Activated CD8-positive, alpha-beta T cell treated with anti-CD3 and anti-CD28 coated beads for 36 hours (primary cell): ENCODE data around the gene PBX2. TPM values are rescaled to one million over a fixed set of nuclear protein-coding genes. Genes with fewer than 3 reads are reported as not detected.

Experiments used
- ATAC-seq: fragments of 200-7000 bp; cut with Tn5 transposase; one replicate; pipeline ENCODE4 v1.10.0; 2021; ENCODE audit warnings: mild to moderate bottlenecking, moderate library complexity
- CTCF ChIA-PET: fragments of 350-600 bp; sonication (Branson Sonifier 250); formaldehyde crosslinking; loops from one replicate; lab custom pipeline; 2021; ENCODE audit warnings: antibody characterized with exemption; lab: Charles Lee
- POLR2A ChIA-PET: fragments of 350-600 bp; sonication (Branson Sonifier 250); formaldehyde crosslinking; loops from one replicate; lab custom pipeline; 2021; ENCODE audit warnings: antibody characterized with exemption; lab: Charles Lee
- DNase-seq: peaks from one replicate; pipeline ENCODE4 v3.0.0-alpha.2; 2020
- H3K27ac Mint-ChIP-seq: one replicate; pipeline ENCODE4 v1.8.0; 2021; ENCODE audit warnings: mild to moderate bottlenecking, mixed read lengths
- H3K27me3 Mint-ChIP-seq: one replicate; pipeline ENCODE4 v1.8.0; 2021; ENCODE audit warnings: mixed read lengths
- H3K36me3 Mint-ChIP-seq: one replicate; pipeline ENCODE4 v1.8.0; 2021; ENCODE audit warnings: low read depth, mixed read lengths
- H3K4me1 Mint-ChIP-seq: one replicate; pipeline ENCODE4 v1.8.0; 2021; ENCODE audit warnings: low read depth, mixed read lengths
- H3K4me3 Mint-ChIP-seq: one replicate; pipeline ENCODE4 v1.8.0; 2021; ENCODE audit warnings: mild to moderate bottlenecking, moderate library complexity, mixed read lengths
- H3K9me3 Mint-ChIP-seq: one replicate; pipeline ENCODE4 v1.8.0; 2021; ENCODE audit warnings: mixed read lengths
- intact Hi-C: fragments of 100-400 bp; cut with micrococcal nuclease; formaldehyde crosslinking; loops from one replicate; pipeline ENCODE4 v1.10.0; 2022
- total RNA-seq, 2 experiments: library from RNA; stranded (reverse); gene quantifications; one replicate each; pipeline ENCODE4 v1.2.3, GENCODE V29; 2021
- TF ChIP-seq, protein P1 (sequence below): fragments of 200-600 bp; IDR thresholded peaks from one replicate; pipeline ENCODE4 v1.8.0; 2022; ENCODE audit warnings: antibody characterized with exemption, mild to moderate bottlenecking

Gene PBX2
- total RNA-seq, 2 experiments from 2014 or later, result 59.6 to 64.2 TPM

DNA sequence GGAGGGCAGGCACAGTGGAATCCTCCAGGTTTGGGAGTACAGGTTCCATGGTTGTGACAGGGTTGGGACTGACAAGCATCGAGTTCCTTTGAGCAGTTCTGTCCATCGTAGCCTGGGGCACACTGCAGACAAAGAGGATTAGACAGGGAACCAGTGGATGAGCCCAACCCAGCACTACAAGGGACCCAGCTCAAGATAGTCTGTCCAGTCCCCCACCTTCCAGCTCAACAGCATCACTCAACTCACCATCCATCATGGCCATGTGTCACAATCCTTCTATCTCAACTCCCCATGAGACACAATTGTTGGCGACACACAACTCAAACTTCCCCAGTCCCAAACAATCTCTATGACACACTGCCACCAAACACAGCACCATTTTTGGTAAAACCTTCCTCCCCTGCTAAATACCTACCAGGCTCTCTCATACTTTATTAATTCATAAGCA lies 14.3 kb upstream of the PBX2 start:
- H3K36me3 Mint-ChIP-seq, result no peaks in the 10 kb centered on the region
- H3K27ac Mint-ChIP-seq, result no peak overlapping the region
- TF ChIP-seq, protein P1, sequence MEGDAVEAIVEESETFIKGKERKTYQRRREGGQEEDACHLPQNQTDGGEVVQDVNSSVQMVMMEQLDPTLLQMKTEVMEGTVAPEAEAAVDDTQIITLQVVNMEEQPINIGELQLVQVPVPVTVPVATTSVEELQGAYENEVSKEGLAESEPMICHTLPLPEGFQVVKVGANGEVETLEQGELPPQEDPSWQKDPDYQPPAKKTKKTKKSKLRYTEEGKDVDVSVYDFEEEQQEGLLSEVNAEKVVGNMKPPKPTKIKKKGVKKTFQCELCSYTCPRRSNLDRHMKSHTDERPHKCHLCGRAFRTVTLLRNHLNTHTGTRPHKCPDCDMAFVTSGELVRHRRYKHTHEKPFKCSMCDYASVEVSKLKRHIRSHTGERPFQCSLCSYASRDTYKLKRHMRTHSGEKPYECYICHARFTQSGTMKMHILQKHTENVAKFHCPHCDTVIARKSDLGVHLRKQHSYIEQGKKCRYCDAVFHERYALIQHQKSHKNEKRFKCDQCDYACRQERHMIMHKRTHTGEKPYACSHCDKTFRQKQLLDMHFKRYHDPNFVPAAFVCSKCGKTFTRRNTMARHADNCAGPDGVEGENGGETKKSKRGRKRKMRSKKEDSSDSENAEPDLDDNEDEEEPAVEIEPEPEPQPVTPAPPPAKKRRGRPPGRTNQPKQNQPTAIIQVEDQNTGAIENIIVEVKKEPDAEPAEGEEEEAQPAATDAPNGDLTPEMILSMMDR, result no peak
- ChIA-PET CTCF (interaction anchor here (1.6 kb wide), 1 partner anchor 86 kb away, joined by 5 read pairs; no protein-coding TSS in a partner anchor), POLR2A (no interaction called here)
- no peak for DNase-seq
- no peaks in the 10 kb centered on the region for H3K27me3 Mint-ChIP-seq
- ATAC-seq, result no peak
- intact Hi-C loops, result no loop called here
- no peak overlapping the region for H3K4me3 Mint-ChIP-seq
- H3K4me1 Mint-ChIP-seq, result no peaks in the 10 kb centered on the region
- H3K9me3 Mint-ChIP-seq, result no peaks in the 10 kb centered on the region

DNA sequence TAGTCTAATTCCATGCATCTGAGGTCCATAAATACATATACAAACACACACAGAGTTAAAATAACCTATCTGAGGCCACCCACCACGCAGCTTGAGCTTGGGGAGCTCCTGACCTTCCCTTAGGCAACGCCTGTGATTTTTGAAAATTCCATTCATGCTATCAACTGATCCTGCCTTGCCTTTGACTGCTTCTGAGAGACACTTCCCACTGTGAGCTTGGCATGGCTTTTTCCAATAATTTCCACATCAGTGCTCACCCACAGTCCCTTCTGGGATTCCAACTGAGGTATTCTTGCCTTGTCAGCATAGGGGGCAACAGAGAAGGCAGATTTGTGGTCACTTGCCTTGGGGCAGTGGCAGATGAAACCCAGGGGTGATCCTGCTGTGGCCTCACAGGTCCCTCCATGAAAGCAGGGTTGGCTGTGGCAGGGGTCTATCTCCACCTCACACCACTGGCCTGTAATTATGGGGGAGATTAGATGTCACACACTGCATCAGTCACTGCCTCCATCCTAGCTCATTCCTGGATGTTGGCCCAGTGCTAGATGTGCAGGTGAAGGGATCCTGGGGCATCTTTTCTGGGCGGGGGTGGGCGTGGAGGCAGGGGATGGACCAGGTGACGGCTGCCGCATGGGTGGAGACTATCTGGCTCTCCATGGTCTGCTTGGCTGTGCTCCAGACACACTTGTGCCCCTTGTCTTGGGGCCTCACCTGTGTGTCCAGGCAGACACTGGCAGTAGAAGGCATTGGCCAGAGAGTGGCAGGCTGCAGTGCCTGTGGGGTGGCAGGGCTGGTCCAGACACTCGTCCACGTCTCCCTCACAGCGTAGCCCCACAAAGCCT lies 13.6 kb upstream of the PBX2 start:
- Mint-ChIP-seq H3K9me3 (no peaks in the 10 kb centered on the region), H3K4me3 (no peak overlapping the region), H3K27ac (no peak overlapping the region), H3K4me1 (no peaks in the 10 kb centered on the region), H3K36me3 (no peaks in the 10 kb centered on the region), H3K27me3 (no peaks in the 10 kb centered on the region)
- ATAC-seq (no peak), DNase-seq (no peak)
- intact Hi-C loops, result no loop called here
- POLR2A ChIA-PET, result no interaction called here
- TF ChIP-seq, protein P1, result no peak
- CTCF ChIA-PET, result interaction anchor here (1.6 kb wide), 1 partner anchor 85 kb away, joined by 5 read pairs; no protein-coding TSS in a partner anchor

DNA sequence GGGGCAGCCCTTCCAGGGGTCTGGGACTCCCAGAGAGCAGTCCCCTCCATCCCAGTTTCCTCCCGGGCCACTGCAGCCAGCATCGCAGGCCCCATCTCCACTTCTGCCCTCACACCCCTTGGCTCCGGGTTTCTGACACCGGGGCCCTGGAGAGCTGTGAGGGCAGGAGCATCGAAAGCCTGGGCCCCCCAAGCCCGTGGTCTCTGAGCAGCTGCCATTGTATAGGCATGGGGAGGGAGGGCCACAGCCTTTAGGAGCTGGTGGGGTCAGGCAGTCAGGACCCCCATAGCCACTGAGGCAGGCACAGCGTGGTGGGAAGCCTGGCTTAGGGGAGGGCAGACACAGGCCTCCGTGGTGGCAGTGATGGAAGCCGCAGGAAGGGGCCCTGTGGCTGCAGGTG lies 12.2 kb upstream of the PBX2 start:
- Mint-ChIP-seq H3K4me1 (no peaks in the 10 kb centered on the region), H3K36me3 (no peaks in the 10 kb centered on the region), H3K4me3 (no peak overlapping the region), H3K27ac (no peak overlapping the region), H3K9me3 (no peaks in the 10 kb centered on the region), H3K27me3 (no peaks in the 10 kb centered on the region)
- no peak for ATAC-seq
- TF ChIP-seq, protein P1, result no peak
- intact Hi-C loops, result no loop called here
- POLR2A ChIA-PET, result no interaction called here
- CTCF ChIA-PET, result no interaction called here
- no peak for DNase-seq

DNA sequence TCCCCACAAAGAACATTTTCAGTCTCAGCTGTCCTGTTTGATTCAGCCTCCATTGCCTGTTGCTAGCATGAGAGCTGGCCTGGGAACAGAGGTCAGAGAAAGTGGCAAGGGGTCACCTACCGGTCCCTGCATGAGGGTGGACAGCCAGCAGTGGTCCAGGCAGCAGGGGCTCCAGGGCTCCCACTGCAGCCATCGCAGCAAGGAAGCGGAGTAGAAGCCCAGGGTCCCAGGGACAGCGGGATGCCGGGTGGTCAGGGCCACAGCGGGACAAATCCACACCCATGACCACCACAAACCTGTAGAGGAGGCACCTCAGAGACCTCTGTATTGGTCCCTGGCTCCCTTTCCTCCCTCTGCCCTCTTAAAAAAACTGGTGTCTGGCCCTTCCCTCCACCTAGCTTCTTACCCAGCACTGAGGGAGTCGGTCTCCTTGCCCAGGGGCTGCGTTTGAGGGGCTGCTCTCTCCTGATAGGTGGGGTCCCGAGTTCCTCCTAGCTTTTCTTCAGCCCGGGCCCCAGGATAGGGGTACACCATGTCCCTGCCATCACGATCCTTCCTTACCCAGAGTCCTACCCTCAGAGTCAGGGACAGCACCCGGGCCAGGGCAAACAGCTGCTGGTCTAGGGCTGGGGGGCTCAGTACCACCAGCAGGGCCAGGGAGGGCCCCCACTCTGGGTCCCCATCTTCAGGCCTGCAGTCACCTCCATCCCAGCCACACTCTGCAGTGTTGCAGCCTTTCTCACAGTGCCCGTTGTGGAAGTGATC lies 10.9 kb upstream of the PBX2 start:
- Mint-ChIP-seq H3K4me1 (peaks cover 5% of the 10 kb centered on the region), H3K27me3 (no peaks in the 10 kb centered on the region), H3K9me3 (no peaks in the 10 kb centered on the region), H3K27ac (no peak overlapping the region), H3K4me3 (no peak overlapping the region), H3K36me3 (no peaks in the 10 kb centered on the region)
- TF ChIP-seq, protein P1, result no peak
- ChIA-PET CTCF (no interaction called here), POLR2A (interaction anchor here (0.5 kb wide), 1 partner anchor 15 kb away, joined by 3 read pairs; no protein-coding TSS in a partner anchor)
- intact Hi-C loops, result no loop called here
- no peak for ATAC-seq
- DNase-seq, result no peak

DNA sequence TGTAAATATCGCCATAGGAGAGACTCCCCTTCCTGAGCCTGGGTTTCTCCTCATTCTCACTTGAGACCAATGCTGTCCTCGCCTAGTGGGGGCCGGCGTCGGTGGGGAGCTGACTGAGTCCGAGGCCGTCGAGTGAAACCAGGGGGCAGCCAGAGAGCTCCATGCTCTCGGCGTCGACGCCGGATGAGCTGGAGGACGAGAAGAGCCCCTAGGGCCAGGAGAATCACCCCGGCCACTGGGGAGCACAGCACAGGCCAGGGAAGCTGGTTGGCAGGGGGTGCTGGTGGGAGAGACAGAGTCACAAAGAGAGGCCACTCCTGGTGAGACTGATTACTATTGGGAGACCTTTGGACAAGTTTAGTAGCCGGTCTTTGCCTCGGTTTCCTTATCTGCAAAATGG lies 8.9 kb upstream of the PBX2 start:
- Mint-ChIP-seq H3K27ac (no peak overlapping the region), H3K4me1 (peaks cover 16% of the 10 kb centered on the region), H3K4me3 (no peak overlapping the region), H3K9me3 (no peaks in the 10 kb centered on the region), H3K27me3 (no peaks in the 10 kb centered on the region), H3K36me3 (no peaks in the 10 kb centered on the region)
- intact Hi-C loops, result no loop called here
- CTCF ChIA-PET, result no interaction called here
- POLR2A ChIA-PET, result no interaction called here
- DNase-seq (no peak), ATAC-seq (no peak)
- TF ChIP-seq, protein P1, result no peak
